Measurements from ENCODE around the gene BTF3.

DNA sequence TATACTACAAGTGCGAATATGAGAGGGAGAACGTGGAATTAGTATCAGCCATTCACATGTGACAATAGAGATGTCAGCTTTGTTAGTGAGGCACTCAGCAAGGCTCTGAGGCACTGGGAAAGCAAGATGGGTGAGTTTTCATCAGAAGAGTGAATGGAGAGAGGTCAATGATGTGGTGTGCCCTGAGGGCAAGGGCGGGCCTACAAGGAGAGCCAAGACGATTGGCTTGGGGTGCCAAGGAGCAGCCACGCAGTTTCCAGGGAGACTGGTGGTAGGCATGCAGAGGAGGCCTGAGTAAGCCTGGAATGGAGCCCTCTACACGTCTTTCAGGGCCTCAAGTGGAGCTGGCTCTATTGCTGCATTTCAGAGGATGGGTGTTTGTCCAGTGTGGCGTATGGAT, 24.7 kb downstream of the BTF3 start:
- no peak for TF ChIP-seq CTCF (IDR thresholded peaks at IDR 0.05)
- TF ChIP-seq POLR2A (IDR thresholded peaks at IDR 0.05) = no peak
